Measurements from ENCODE around the gene NLGN1.
"Not testable (repeated sequence)": the region's sequence is repeated elsewhere in the genome, so short reads cannot be mapped to it uniquely, and the experiment has no call there.

NLGN1 gene

GRCh38 chr3:174193604-174194003, 796.1 kb downstream of the NLGN1 start:
- no peak for DNase-seq

- DNase-seq: no peak
These were observed 799.9 kb downstream of the NLGN1 start for GRCh38 chr3:174197416-174197815.

DNA sequence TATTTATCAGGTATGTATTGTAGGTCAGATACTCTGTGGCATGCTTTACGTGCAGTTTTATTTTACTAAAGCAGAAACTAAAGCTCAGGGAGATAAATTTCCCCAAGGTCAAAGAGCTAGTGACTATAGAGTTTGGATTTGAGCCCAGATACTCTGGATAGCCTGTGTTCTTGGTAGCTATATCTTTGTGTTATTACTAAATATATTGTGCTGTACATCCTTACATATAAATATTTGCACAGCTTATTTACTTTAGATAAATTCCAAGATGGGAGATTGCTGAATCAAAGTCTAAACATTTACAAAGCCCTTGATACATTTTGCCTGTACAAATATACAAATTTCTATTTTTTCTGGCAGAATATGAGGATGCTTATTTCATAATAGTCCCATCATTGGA, 800.7 kb downstream of the NLGN1 start:
- no peak for DNase-seq

DNA sequence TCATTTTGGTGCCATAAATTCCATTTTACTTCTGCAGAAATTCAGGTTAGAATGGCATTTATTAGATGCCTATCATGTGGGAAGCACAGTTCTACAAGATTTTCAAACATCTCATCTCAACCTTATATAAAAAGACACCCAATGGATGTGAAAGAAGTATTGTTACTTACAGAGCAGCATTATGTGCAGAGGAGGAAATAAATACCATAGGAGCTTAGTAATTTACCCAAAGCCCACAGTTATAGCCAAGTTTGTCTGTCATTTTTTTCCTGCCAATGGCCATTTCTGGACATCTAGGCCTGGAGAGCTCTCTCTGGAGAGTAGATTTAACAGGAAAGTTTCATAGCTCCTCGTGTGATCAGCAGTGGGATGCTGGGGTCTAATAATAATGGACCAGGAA, 802.2 kb downstream of the NLGN1 start:
- DNase-seq: no peak

- DNase-seq: no peak
These were observed 804.6 kb downstream of the NLGN1 start for GRCh38 chr3:174202116-174202515.

- peak in 2 of 3 donors; percentile 20 to 23 for DNase-seq
These were observed 805.0 kb downstream of the NLGN1 start for GRCh38 chr3:174202561-174202960.

DNA sequence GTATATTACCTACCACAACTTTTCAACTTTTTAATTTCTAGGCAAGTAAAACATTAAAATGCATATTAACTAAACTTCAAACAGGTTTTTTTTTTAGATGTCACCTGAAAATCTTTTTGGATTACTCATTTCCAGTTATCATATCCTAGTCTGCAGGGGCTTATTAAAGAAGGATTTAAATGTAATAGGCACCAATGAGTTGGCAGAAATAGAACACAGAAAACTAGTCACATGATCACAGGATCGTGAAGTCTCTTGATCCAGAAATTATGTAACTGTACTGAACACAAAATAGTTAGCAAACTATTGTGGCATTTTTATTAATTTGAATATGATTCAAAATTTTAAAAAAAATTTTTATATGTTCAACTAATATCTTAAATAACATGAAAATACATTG, 807.2 kb downstream of the NLGN1 start:
- no peak for DNase-seq

GRCh38 chr3:174206607-174207192, 809.2 kb downstream of the NLGN1 start:
- DNase-seq: no peak

GRCh38 chr3:174208161-174208560, 810.6 kb downstream of the NLGN1 start:
- DNase-seq: no peak

DNA sequence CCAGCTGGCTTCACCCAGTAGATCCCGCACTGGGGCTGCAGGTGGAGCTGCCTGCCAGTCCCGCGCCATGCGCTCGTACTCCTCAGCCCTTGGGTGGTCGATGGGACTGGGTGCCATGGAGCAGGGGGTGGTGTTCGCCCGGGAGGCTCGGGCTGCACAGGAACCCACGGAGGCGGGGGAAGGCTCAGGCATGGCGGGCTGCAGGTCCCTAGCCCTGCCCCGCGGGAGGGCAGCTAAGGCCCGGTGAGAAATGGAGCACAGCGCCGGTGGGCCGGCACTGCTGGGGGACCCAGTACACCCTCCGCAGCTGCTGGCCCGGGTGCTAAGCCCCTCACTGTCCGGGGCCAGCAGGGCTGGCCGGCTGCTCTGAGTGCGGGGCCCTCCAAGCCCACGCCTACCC, 814.4 kb downstream of the NLGN1 start:
- DNase-seq: not testable (repeated sequence)

DNA sequence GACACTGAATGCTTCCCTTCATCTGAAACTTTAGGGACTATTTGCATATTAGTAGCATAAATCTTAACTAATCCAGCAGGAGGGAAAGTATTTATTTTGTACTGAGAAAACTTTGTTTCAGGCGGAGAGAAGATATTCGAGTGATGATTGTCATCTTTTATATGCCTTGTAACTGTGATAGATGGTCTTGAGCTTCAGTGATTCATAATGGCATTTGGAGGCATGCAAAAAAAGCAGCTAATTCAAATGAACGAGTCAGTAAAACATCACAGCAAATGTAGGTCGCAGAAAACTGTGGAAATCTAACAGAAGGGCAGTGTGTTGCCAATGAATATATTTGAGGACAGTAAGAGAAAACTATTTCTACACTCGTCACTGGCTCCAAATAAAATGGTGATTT, 817.9 kb downstream of the NLGN1 start:
- DNase-seq: no peak

GRCh38 chr3:174216019-174216418, 818.5 kb downstream of the NLGN1 start:
- no peak for DNase-seq

DNA sequence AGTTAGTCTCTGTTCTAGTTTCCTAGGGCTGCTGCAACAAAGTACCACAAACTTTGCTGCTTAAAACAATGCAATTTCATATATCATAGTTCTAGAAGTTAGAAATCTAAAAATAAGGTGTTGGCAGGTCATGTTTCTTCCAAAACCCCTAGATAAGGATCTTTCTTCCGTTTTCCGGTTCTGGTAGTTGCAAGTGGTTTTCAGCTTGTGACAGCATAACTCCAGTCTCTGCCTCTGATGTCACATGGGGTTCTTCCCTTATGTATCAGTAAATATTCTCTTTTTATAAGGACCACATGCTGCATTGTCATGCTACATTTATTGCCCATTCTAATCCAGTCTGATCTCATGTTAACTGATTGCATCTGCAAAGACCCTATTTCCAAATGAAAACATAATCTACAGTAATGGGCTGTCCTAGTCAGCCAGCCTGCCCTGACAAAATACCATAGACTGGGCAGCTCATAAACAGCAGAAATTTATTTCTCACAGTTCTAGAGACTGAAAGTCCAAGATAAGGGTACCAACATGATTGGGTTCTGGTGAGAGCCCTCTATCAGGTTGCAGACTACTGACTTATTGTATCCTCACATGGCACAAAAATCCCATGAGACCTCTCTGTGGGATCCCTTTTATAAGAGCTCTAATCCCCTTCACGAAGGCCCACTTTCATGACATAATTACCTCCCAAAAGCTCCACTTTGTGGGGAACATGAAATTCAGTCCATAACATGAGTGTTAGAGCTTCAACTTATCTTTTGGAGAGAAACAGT, 819.6 kb downstream of the NLGN1 start:
- DNase-seq: no peak

DNA sequence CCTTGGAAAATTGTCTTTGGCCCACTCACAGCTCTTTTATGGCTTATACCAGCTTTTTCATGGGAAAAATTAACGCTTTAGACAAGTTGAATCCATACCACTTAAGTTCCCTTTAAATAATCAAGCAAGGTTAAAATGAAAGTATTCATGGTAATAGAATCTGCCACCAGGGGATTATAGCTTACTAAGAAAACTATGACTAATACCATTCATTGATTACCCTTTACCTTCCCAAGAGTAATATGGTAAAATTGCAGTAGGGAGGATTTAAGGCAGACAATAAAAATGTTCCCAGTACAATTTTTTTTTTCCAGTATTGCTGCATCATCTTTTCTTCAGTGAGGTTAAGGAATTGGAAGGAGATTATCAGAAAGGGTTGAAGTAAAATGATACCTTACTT, 820.5 kb downstream of the NLGN1 start:
- no peak for DNase-seq

GRCh38 chr3:174219738-174220137, 822.2 kb downstream of the NLGN1 start:
- DNase-seq: no peak

DNA sequence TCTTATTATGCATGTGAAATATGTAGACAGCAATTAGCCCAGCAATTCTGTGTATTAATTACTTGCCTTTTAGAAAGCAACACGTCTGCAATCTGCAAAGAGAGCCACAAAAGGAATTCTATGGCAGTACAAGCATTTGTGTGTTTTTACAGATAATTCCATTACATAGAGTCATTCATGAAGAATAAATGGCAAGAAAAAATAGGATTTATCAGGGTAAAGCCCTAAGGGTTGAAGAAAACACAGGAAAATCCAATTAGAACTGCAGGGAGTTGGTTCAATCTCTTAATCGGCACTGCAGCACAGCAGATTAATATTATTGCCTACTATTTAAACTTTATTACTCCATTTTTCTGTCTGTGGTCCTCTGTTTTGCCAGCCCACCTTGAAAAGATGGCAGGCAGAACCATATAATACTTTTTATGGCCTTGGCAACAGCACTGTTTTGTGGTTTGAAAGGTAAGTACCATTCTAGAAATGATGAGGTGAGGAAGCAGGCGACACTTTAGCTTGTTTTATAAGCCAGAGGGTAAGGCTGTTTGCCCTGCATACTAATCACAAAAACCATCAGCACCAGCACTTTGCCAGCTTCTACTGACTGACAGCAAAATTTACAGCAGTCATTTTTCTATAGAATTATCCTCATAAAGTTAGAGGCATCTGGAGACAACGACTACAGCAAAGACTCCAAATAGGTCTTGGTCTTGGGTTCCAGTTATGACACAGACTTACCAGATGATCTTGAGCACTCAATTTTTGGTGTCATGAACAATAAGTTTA, 823.4 kb downstream of the NLGN1 start:
- DNase-seq: no peak

GRCh38 chr3:174223042-174223441, 825.5 kb downstream of the NLGN1 start:
- DNase-seq: no peak

GRCh38 chr3:174223626-174224025, 826.1 kb downstream of the NLGN1 start:
- no peak for DNase-seq

- DNase-seq: no peak
These were observed 832.4 kb downstream of the NLGN1 start for GRCh38 chr3:174229916-174230315.

GRCh38 chr3:174232028-174232657, 834.6 kb downstream of the NLGN1 start:
- DNase-seq: not testable (repeated sequence)

GRCh38 chr3:174232658-174233429, 835.3 kb downstream of the NLGN1 start:
- DNase-seq: no peak

DNA sequence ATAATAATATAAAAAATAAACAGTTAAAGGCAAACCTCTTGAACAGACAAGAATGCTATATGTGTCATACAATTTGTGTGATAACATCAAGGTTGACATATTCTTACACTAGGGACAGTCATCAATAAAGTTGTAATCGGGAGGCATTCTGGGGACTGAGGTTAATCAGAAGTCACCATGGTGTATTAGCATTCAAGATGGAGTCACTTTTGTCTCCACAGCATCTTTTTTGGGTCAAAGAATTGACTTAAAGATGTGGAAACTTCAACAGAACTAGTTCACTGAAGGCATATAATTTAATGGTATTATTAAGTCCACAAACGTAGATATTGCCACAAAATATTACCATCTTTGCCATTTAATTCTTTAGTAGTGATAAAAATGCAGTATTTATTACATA, 836.0 kb downstream of the NLGN1 start:
- DNase-seq: no peak

Measured in suppressor macrophage treated with lipopolysaccharide for 1 hour (primary cell).